ENCODE data around the gene CWC22.
"Not testable (repeated sequence)": the region's sequence is repeated elsewhere in the genome, so short reads cannot be mapped to it uniquely, and the experiment has no call there.

The CWC22 gene

DNA sequence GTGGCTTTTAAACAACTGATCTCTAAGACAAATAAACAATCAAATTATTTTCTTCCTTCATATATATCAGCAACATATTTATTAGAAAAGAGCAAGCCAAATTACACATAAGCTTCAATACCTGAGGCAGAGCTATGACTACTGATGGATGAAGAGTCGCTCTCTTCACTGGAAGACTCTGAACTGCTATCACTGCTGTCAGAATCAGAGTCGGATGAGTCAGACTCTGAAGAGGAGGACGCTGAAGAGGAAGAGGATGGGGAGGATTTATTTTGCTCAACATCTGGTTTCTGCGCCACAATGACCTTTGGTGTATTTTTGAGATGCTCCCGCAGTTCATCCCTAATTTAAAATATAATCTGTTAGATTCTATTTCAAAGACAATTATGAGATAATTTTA is 56.7 kb downstream of the CWC22 start:
- DNase-seq (ENCODE audit: low read depth), result no peak

DNA sequence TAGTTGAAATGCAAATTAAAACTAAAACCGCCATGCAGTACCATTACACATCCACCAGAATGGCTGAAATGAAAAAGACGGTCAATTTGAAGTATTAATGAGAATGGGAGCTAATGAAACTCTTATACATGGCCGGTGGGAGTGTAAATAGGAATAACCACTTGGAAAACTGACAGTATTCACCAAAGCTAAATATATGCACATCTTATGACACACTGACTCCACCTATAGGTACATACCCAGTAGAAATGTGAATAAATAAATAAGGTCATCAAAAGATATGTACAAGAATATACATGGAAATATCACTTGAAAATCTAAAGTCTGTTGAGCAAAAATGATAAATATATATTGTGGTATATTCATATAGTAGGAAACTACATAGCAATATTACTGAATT is 57.7 kb downstream of the CWC22 start:
- no peak for DNase-seq (ENCODE audit: low read depth)

DNA sequence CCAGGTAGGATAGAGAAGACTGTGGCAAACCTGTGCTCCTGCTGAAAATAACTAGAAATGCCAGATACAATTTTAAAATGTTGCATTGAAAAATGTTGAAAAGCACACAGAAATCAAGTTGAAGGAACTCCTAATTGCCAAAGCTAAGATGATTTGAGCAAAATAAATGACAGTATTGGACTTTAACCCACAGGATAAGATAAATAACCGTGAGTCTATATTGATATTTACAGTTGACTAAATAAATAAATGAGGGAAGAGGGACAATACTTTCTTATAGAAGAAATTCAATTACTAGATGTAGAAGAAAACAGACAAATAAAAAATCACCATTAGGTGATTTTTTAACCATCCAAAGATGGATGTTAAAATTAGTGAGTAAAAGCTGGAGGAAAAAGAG is 59.0 kb downstream of the CWC22 start:
- DNase-seq (ENCODE audit: low read depth), result no peak

DNA sequence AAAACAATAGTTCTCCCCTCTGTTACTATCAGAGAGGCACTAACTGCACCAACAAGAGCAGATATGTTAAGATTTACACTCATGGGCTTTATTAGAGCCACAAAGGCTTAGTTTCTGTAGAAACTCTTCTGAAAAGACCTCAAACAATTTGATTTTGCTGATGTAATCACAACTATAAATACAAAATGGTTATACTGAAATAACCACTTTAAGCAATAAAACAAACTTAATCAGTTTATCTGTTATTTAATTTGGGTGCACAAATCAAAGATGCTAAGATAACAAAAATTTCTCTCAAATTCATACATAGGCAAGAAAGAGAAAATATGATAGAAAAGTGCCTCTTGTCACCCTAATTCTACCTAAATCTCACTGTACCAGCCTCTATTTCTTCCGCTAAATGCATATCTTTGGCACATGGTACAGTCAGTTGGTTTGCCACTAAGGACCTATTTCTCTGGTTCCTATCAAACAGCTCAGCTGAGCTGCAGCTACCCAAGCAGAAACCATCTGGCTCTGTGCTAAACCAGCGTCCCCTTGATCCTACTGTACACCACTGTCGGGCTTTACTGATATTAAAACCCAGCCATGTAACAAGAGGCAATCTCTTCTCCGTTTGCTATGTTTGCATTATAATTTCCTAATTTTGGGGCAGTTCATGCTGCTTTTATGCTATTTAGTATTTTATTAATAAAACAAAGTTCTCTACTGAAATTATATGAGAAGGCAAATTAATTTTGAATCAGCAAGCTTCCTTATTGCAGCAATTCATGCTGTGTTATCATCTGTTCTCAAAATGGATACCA is 60.1 kb downstream of the CWC22 start:
- no peak for DNase-seq (ENCODE audit: low read depth)

DNA sequence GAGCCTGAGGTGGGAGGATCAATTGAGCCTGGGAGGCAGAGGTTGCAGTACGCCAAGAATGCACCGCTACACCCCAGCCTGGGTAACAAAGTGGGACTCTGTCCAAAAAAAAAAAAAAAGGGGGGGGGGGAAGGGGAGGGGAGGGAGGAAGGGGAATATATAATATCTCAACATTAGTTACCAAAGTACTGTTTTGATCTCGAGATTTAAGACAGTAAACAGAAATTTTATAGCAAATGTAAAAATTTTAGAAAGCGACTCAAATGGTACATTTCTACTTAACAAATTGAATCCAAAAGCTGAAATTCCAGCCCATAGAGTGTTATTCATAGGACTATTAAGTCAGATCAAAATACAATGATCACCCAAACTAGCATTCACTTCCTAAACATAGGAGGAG is 60.8 kb downstream of the CWC22 start:
- DNase-seq (ENCODE audit: low read depth), result no peak

DNA sequence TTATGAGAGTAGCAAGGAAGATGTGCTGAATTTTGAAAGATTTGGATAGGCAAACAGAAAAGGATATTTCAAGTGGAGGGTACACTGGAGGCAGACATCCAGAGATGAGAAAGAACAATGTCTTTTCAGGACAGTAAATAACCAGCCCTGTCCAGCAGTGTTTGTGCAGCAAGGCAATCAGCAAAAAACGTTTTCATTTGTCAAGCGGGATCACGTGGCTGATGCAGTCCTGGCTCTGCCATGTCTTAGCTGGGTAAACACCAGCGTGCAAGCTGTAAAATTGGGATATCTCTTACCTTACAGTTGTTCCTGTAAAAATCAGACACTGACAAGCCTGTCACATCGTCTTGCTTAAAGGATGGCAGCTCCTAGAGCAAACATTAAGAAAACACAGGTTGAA is 67.8 kb downstream of the CWC22 start:
- DNase-seq (ENCODE audit: low read depth), result no peak

DNA sequence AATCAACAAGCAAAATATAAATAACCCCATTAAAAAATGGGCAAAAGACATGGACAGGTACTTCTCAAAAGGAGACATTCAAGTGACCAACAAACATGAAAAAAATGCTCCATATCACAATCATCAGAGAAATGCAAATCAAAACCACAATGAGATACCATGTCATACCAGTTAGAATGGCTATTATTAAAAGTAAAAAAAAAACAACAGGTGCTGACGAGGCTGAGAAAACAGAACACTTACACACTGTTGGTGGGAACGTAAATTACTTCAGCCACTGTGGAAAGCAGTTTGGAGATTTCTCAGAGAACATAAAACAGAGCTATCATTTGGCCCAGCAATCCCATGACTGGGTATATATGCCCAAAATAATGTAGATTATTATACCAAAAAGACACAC is 69.1 kb downstream of the CWC22 start:
- no peak for DNase-seq (ENCODE audit: low read depth)

DNA sequence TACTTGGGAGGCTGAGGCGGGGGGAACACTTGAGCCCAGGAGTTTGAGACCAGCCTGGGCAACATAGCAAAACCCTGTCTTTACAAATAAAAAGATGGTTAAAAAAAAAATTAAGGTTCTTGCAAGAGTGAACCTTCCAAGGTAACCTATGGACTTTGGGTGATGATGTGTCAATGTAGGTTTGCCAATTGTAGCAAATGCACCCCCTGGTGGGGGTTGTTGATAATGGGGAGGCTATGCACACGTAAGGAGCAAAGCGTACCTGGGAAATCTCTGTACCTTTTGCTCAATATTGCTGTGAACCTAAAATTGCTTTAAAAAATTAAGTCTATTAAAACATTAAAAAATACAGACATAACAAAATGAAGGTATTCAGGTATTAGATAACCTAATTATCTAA is 70.4 kb downstream of the CWC22 start:
- DNase-seq (ENCODE audit: low read depth), result no peak

DNA sequence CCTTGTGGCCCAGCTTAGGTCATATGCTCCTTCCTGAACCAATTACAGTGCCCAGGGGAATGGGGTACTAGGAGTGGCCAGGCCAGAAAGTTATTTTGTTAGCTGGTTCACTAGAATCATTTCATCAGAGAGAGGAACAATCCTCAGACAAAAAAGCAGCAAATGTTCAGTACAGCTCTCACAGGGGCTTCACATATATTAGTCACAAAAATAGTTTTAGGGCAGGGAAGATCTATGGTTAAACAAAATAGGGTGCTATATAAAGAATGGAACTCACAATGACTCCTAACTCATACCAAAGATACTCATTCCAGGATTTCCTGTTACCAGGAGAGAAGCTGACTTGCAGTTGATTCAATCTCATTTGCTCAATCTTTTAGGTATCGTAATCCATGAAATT is 71.0 kb downstream of the CWC22 start:
- DNase-seq (ENCODE audit: low read depth), result no peak

DNA sequence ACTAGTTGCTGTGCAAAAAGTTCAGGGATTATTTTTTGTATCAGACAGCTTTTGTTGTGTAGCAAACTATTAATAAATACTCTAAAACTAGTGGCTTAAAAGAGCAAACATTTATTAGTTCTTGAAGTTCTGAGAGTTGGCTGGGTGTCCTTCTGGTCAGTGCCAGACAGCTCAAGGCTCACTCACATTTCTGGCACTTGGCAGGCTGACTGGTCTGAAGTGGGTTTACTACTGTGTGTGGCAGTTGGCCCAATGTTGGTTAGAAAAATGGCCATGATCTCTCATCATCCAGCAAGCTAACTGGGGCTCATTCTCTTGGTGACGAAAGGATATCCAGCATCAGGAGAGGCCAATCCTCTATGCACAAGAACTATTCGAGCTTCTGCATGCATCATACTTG is 74.3 kb downstream of the CWC22 start:
- DNase-seq (ENCODE audit: low read depth), result no peak

DNA sequence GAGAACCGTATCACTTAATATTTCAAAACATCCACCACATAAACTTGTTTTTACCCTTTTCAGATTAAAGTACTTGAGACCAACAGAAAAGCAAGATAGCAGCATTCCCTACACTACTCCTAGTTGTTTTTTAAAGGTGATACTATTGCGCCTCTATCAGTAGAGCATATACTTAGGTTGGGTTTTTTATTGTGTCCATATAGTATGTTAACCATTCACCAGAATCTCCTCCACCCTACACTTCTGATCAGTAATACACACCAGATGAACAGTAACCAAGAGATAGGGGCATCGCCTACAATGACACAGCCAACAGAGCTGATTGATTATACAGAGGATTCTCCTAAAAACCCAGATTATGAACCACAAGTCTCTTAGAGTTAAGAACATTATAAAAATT is 75.6 kb downstream of the CWC22 start:
- DNase-seq (ENCODE audit: low read depth), result no peak

DNA sequence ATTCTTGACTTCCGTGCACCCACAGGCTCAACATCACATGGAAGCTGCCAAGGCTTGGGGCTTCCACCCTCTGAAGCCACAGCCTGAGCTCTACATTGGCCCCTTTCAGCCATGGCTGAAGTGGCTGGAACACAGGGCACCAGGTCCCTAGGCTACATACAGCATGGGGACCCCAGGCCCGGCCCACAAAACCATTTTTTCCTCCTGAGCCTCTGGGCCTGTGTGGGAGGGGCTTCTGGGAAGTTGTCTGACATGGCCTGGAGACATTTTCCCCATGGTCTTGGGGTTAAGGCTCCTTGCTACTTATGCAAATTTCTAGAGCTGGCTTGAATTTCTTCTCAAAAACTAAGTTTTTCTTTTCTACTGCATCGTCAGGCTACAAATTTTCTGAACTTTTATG is 77.1 kb downstream of the CWC22 start:
- DNase-seq (ENCODE audit: low read depth), result not testable (repeated sequence)

DNA sequence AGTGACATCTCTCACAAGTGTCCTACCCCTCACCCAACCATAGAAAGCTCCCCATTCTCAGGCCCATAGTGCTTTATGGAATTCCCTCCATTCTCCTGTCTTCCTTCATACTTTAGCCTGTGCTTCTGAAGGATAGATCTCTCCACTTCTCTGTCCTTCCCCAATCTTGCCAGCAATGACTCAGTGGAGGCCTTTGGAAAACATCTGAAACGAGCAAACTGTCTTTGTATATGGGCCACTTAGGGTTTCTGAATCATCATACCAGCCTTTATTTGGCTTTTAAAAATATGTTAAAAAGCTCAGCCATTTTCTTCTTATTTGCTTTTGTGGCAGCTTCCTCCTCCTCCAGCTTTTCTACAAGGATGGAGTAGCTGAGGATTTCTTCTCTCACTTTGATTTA is 80.1 kb downstream of the CWC22 start:
- no peak for DNase-seq (ENCODE audit: low read depth)

DNA sequence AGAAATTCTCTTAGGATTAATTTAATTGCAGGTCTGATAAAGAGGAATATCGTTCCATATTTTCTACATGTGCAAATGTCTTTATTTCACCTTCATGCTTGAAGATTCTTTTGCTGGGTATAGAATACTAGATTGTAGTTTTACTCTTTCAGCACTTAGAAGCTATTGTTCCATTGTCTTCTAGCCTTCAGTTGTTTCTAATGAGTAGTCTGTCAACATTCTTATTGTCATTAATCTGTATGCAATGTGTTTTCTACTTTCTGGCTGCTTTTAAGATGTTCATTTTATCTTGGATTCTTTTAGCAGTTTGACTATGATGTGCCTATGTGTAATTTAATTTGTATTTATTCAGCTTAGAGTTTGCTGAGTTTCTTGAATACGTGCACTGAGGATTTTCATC is 81.4 kb downstream of the CWC22 start:
- DNase-seq (ENCODE audit: low read depth), result no peak

DNA sequence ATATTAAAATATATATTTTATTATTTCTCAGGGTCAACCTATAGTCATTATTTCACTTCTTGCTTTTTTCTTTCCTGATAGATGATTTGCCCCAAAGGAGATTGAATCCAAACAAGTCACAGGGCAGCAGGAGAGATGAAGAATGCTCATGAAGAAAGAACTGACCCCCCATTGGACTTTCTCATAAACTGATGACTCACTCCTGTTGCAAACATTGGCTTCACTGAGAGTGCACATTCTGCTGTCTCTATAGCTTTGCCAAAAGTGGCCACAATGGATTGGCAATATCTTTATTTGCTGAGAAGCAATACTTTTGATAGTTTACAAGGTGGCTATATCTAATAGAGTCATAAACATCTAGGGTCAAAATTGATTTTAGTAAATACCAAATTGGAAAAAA is 89.8 kb downstream of the CWC22 start:
- no peak for DNase-seq (ENCODE audit: low read depth)

DNA sequence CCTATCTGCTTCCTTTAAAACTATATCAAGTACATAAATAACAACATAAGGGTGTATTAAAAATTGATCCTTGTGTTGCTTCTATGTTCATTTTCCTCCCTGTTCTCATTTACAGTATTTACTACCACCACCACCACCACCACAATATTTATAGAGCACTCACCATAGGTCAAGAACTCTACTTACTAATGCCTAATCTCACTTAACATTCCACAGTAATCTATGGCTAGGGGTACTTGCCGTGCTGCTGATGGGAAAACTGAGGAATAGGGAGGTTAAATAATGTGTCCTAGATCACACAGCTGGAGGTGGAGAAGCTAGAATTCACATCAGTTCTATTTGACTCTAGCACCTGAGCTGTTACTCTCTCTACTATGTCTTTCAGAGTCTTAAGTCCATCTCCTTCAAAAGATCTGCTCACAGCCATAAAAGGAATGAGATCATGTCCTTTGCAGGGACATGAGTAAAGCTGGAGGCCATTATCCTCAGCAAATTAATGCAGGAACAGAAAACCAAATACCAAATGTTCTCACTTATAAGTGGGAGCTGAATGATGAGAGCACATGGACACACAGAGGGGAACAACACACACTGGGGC is 91.6 kb downstream of the CWC22 start:
- no peak for DNase-seq (ENCODE audit: low read depth)

DNA sequence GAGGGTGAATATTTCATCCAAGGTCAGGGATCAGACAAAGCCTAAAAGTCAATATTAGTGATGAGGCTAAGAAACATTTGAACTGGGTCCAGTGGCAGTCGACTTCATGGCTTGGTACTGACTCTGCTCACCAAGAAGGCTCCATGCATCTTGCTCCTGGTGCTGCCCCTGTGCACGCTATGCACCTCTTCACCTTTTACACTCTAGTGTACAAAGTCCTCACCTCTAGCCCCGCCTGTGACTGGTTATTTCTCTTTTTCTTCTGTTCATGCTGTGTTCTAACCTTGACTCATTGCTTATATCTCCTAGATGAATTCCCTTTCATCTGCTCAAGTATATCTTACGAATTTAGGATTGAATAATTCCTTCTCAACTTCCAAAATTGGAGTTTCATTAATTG is 93.3 kb downstream of the CWC22 start:
- no peak for DNase-seq (ENCODE audit: low read depth)

DNA sequence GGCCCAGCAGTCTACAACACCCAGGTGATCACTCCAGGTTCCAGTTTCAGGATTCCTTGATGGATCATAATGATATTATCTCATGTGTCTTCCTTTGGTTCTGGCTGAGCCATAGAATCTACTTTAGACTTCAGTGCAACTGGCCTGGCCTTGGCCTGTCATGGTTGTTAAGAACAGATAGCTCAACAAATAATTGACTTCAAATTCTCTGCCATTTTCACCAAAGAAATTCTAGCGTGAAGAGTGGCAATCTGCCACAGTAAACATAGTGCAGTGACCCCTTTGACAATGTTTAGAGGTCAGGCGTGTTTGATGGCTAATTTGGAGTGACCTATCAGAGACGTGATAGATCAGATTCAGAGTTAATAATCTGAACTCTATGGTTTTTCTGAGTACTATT is 95.5 kb downstream of the CWC22 start:
- DNase-seq (ENCODE audit: low read depth), result no peak

DNA sequence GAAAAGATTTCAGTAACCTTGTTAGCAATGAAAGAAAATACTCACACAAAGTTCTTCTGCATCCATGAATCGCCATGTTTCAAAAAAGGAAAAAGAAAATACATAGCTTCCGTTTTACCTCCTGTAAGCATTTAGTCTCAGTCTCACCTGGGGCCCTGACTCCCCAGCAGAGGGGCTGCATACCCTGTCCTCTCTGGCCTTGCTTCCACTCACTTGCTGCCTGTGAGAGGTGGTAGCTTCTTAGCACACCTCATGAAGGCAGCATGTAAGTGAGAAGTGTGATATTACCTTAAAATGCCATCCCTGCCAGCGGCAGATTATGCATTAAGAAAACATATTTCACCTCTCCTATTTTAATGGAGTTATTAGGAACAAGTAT is 96.4 kb downstream of the CWC22 start:
- DNase-seq (ENCODE audit: low read depth), result no peak

DNA sequence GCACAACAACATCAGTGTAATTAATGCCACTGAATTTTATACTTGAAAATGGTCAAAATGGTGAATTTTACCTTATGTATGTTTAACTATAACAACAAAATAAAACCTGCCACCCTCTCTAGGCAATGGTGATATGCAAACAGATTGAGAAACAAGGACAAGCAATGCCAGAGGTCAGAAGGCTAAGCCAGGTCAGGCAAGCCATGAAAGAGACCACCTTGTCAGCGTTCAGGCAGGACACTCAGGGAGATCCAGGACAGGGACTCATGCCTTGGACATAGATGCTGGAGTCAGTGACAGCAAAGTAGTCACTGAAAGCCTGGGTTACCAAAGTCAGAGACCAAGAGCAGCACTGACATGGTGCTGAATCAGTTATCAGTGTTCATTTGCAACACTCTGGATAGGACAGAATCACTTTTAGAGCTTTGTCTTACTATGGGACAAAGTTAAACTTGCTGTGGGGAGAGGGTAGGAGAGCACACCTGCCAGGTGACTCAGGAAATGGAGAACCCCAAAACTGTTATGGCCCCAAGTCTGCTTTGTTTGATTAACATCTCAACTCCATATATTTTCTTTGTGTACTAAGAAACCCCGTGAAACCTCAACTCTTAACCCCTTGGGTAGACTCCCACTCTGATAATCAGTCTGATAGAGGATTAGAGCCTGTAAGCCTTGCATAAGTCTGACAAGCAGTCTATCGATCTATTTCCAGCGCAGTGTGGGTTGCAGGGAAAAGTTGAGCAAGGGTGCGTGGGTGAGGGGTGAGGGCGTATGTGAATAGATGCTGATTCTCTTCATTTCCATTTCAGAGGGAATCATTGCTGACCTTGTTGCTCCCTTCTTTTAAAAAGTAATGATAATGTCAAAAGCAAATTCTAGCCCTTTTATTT is 97.0 kb downstream of the CWC22 start:
- no peak for DNase-seq (ENCODE audit: low read depth)

DNA sequence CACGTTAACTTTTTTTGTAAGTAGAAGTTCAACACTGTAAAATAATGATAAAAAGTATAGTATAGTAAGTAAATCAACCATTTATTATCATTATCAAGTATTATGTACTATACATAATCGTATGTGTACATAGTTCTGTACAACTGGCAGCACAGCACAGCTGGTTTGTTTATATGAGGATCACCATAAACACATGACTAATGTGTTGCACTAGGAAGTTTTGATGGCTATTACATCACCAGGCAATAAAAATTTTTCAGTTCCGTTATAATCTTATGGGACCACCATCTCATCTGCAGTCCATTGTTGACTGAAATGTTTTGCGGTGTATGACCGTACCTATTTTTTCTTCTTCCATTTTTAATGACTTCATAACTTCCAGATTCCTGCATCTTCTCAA is 106.4 kb downstream of the CWC22 start:
- DNase-seq (ENCODE audit: low read depth), result no peak

DNA sequence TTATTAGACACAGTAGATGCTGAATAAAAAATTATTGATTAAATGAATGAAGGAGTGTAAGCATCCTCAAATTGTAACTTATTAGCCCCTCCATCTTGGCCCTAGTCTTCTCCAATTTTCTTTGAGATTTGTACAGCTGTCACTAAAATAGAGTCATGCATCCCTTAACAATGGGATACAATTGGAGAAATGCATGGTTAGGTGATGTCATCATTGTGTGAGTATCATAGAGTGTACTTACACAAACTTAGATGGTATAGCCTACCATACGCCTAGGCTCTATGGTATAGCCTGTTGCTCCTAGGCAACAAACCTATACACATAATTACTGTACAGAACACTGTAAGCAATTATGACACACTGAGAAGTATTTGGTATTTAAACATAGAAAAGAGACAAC is 107.4 kb downstream of the CWC22 start:
- no peak for DNase-seq (ENCODE audit: low read depth)

DNA sequence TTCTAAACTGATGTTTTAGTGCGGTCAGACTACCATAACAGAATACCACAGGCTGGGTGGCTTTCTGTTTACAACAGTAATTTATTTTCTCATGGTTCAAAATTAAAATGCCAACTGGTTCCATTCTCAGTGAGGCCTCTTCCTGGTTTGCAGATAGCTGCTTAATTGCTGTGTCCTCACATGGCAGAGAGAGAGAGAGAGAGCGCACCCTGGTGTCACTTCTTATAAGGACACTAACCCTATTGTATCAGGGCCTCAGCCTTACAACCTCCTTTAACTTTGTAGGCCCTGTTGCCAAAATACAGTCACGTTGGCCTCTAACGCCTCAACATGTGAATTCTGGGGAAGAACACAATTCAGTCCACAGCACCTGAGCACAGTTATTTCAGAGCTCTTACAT is 108.2 kb downstream of the CWC22 start:
- no peak for DNase-seq (ENCODE audit: low read depth)

Measured in stimulated activated CD4-positive, alpha-beta T cell treated with anti-CD3 and anti-CD28 coated beads, Interleukin-2, amount 100 ng/mL, for 4 hours (primary cell).